ENCODE data around the gene VAV2. TPM values are rescaled to one million over a fixed set of nuclear protein-coding genes. Genes with fewer than 3 reads are reported as not detected.

Gene VAV2
- total and polyA plus RNA-seq, 2 of the 4 experiments (the other 2 are of a cell fraction), result 10.8 to 13.4 TPM

- no peak overlapping the region for H2BK20ac ChIP-seq (ENCODE audit: low read depth, low read length)
- H3K18ac ChIP-seq (ENCODE audit: low read depth, low read length), result no peak overlapping the region
- 91% methylated on average over 17 of the region's 26 CpGs; no CpG with 5 or more reads in 1 of the 2 experiments for WGBS, 2 experiments (ENCODE audit: extremely low coverage in 2 of 2, insufficient read length in 1 of 2)
- no peak overlapping the region for H2BK120ac ChIP-seq (ENCODE audit: low read depth, low read length)
- no peak overlapping the region for H4K5ac ChIP-seq (ENCODE audit: low read depth, low read length)
- H3K23ac ChIP-seq (ENCODE audit: low read depth, low read length), result no peak overlapping the region
- no peak overlapping the region for H3K4ac ChIP-seq (ENCODE audit: low read depth, low read length)
- no peak overlapping the region for H2AFZ ChIP-seq (replicated peaks; ENCODE audit: low read length, poor library complexity)
- peaks cover 59% of the 10 kb centered on the region for H3K36me3 ChIP-seq (ENCODE audit: control insufficient read depth, insufficient read depth, low read length)
- no peak overlapping the region for H3K4me2 ChIP-seq (ENCODE audit: low read depth, low read length)
- no peak overlapping the region for H3K56ac ChIP-seq (ENCODE audit: extremely low read depth, insufficient read depth, low read length)
- peaks cover 11% of the 10 kb centered on the region; the same call in 1 of the 2 replicates for H3K9me3 ChIP-seq (ENCODE audit: control insufficient read depth, insufficient read depth, low read length)
- ChIA-PET POLR2A (ENCODE audit: unreplicated experiment) (no interaction called here), CTCF (no interaction called here)
- DNase-seq (no peak), ATAC-seq (ENCODE audit: low read depth) (no peak)
- no peak overlapping the region for H2AK5ac ChIP-seq (ENCODE audit: low read depth, low read length)
- H3K14ac ChIP-seq (replicated peaks; ENCODE audit: low read depth, low read length), result no peak overlapping the region
- no peak overlapping the region for H2BK15ac ChIP-seq (ENCODE audit: low read depth, low read length)
- H3K27ac ChIP-seq (ENCODE audit: insufficient read depth, low read length), result no peak overlapping the region
- H2AK9ac ChIP-seq (replicated peaks; ENCODE audit: low read depth, low read length, poor library complexity), result peak overlapping the region; percentile 37
- no peak overlapping the region for H3K4me3 ChIP-seq (ENCODE audit: insufficient read depth, low read depth, low read length)
- no peaks in the 10 kb centered on the region for H3K27me3 ChIP-seq (ENCODE audit: control insufficient read depth, insufficient read depth, low read length)
- no peak overlapping the region for H4K91ac ChIP-seq (ENCODE audit: insufficient read depth, low read depth, low read length)
- no peaks in the 10 kb centered on the region; the same call in 1 of the 2 replicates for H3K9me1 ChIP-seq (ENCODE audit: insufficient read depth, low read length)
- intact Hi-C loops (cut with micrococcal nuclease), result no loop called here
- H4K20me1 ChIP-seq (ENCODE audit: insufficient read depth, low read length), result peaks cover 8% of the 10 kb centered on the region; the same call in 1 of the 2 replicates
- dilution Hi-C loops (cut with HindIII; ENCODE audit: low sequenced_read_pairs, unreplicated experiment), result no loop called here
- H4K8ac ChIP-seq (ENCODE audit: low read depth in 2 of 2, low read length in 2 of 2), result no peak overlapping the region
- H3K79me1 ChIP-seq (ENCODE audit: low read depth in 1 of 2, low read length in 2 of 2), result no peaks in the 10 kb centered on the region; a peak in 1 of 4 replicates
- peaks cover 4% of the 10 kb centered on the region; the same call in 1 of the 2 replicates for H3K4me1 ChIP-seq (ENCODE audit: control insufficient read depth, insufficient read depth, low read length)
- no peak for TF ChIP-seq CHD1 (IDR thresholded peaks at IDR 0.05; ENCODE audit: low read depth, low read length)
- TF ChIP-seq SMC3 (IDR thresholded peaks at IDR 0.05; ENCODE audit: low read depth, low read length), result no peak
- TF ChIP-seq RFX5 (IDR thresholded peaks at IDR 0.05; ENCODE audit: low read depth, low read length), result no peak
- no peak for TF ChIP-seq POLR2A (IDR thresholded peaks at IDR 0.05; ENCODE audit: low read depth, low read length)
- no peak for TF ChIP-seq RAD21 (IDR thresholded peaks at IDR 0.05; ENCODE audit: low read length)
- TF ChIP-seq NFE2L2 (IDR thresholded peaks at IDR 0.05; ENCODE audit: low read depth, low read length), result no peak
- TF ChIP-seq USF2 (IDR thresholded peaks at IDR 0.05; ENCODE audit: low read depth, low read length), result no peak
- TF ChIP-seq FOS (IDR thresholded peaks at IDR 0.05; ENCODE audit: low read depth, low read length), result no peak
- TF ChIP-seq RCOR1 (IDR thresholded peaks at IDR 0.05; ENCODE audit: insufficient replicate concordance, low read length), result no peak
- no peak overlapping the region for H2BK5ac ChIP-seq (ENCODE audit: low read depth, low read length, poor library complexity, severe bottlenecking)
- no peak overlapping the region for H3K9ac ChIP-seq (ENCODE audit: low read depth, low read length)
- in situ Hi-C loops (cut with MboI; ENCODE audit: low sequenced_read_pairs), result no loop called here
- no TSS peak for BruUV-seq (replicated peaks)
These were observed 220.3 kb downstream of the VAV2 start for GRCh38 chr9:133771486-133772482.
